ENCODE results near the gene IRX2. TPM values are rescaled to one million over a fixed set of nuclear protein-coding genes. Genes with fewer than 3 reads are reported as not detected.

Gene IRX2
- total and polyA plus RNA-seq, 2 donors (not counting 3 experiments of a cell fraction or from before 2014, with no cell fraction given): not detected

DNA sequence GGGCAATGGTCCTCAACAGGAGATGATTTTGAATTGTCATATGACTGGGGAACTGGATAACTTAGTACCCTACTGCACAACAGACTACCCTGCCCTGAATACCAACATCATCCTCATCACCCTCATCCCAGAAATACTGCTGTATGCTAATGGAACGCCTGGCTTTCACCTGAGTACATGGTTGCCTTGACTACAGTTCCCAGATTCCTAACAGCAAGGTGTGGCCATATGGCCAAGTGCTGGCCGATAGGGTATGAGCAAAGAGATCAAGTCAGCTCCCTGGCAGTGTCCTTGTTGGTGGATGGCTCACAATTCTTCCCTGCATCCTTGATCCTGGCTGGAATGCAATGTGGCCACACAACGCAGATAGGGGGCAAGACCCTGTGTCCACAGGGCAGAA lies 31.2 kb upstream of the IRX2 start:
- no peak overlapping the region for H3K27ac ChIP-seq (ENCODE audit: insufficient read depth, low read depth, low read length)
- H3K9me1 ChIP-seq (replicated peaks; ENCODE audit: control insufficient read depth, extremely low read depth, insufficient read depth, low read length): no peaks in the 10 kb centered on the region
- no peaks in the 10 kb centered on the region for H4K20me1 ChIP-seq (replicated peaks; ENCODE audit: control insufficient read depth, extremely low read depth, insufficient read depth, low read length)
- no peak overlapping the region for H2AFZ ChIP-seq (ENCODE audit: low read depth, low read length)
- no peak overlapping the region for H3K4me3 ChIP-seq (replicated peaks in 1 of 3; ENCODE audit: insufficient read depth in 1 of 3, low read depth in 1 of 3, low read length in 3 of 3)
- ChIA-PET POLR2A (no interaction called here), CTCF (no interaction called here)
- H3K27me3 ChIP-seq (ENCODE audit: control insufficient read depth in 2 of 2, insufficient read depth in 2 of 2, low read length in 2 of 2): no peaks in the 10 kb centered on the region
- H3K9ac ChIP-seq (replicated peaks; ENCODE audit: extremely low read depth, insufficient read depth, low read length): no peak overlapping the region
- H3K4me1 ChIP-seq (ENCODE audit: control insufficient read depth, extremely low read depth, insufficient read depth, low read length): no peaks in the 10 kb centered on the region
- H3K4me2 ChIP-seq (ENCODE audit: insufficient read depth, low read length): no peak overlapping the region
- DNase-seq (ENCODE audit: low read depth, low spot score) (no peak), FAIRE-seq (no peak)
- no peaks in the 10 kb centered on the region for H3K79me2 ChIP-seq (ENCODE audit: control insufficient read depth, insufficient read depth, low read length)
- intact Hi-C loops (cut with micrococcal nuclease): no loop called here
- TF ChIP-seq EZH2 (IDR thresholded peaks at IDR 0.05; ENCODE audit: borderline replicate concordance, low read depth, low read length, severe bottlenecking): no peak
- TF ChIP-seq MYC (IDR thresholded peaks at IDR 0.05; ENCODE audit: low read depth, low read length): no peak
- TF ChIP-seq, protein P1, sequence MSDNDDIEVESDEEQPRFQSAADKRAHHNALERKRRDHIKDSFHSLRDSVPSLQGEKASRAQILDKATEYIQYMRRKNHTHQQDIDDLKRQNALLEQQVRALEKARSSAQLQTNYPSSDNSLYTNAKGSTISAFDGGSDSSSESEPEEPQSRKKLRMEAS (IDR thresholded peaks at IDR 0.05; ENCODE audit: insufficient read depth, insufficient read length): no peak
- TF ChIP-seq, protein P2, sequence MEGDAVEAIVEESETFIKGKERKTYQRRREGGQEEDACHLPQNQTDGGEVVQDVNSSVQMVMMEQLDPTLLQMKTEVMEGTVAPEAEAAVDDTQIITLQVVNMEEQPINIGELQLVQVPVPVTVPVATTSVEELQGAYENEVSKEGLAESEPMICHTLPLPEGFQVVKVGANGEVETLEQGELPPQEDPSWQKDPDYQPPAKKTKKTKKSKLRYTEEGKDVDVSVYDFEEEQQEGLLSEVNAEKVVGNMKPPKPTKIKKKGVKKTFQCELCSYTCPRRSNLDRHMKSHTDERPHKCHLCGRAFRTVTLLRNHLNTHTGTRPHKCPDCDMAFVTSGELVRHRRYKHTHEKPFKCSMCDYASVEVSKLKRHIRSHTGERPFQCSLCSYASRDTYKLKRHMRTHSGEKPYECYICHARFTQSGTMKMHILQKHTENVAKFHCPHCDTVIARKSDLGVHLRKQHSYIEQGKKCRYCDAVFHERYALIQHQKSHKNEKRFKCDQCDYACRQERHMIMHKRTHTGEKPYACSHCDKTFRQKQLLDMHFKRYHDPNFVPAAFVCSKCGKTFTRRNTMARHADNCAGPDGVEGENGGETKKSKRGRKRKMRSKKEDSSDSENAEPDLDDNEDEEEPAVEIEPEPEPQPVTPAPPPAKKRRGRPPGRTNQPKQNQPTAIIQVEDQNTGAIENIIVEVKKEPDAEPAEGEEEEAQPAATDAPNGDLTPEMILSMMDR (IDR thresholded peaks at IDR 0.05; ENCODE audit: extremely low read depth in 1 of 2, insufficient read depth in 1 of 2, low read depth in 1 of 2, low read length in 2 of 2): no peak
- no peak for TF ChIP-seq GATA2 (IDR thresholded peaks at IDR 0.05; ENCODE audit: insufficient read depth, insufficient read length, low read depth, low read length)
- TF ChIP-seq FOS (IDR thresholded peaks at IDR 0.05; ENCODE audit: borderline replicate concordance, insufficient read depth, low read length): no peak
- H3K36me3 ChIP-seq (ENCODE audit: control insufficient read depth in 2 of 2, extremely low read depth in 1 of 2, insufficient read depth in 2 of 2, low read length in 2 of 2): no peaks in the 10 kb centered on the region
- dilution Hi-C loops (cut with MboI; ENCODE audit: extremely low pct_ligation_motif_present, low sequenced_read_pairs): no loop called here
- no TSS peak for BruUV-seq (replicated peaks)
- peaks cover 7% of the 10 kb centered on the region for H3K9me3 ChIP-seq (replicated peaks; ENCODE audit: control insufficient read depth, insufficient read depth, low read length)
